Immature natural killer cell (primary cell): Measurements from ENCODE around the gene LCE3C. TPM values are rescaled to one million over a fixed set of nuclear protein-coding genes. Genes with fewer than 3 reads are reported as not detected.

Source experiments
- DNase-seq, 3 donors: peaks; one replicate each; pipeline ENCODE4 v3.0.0; 2022; ENCODE audit warnings: mixed read lengths in 1 of 3
- H3K27ac Mint-ChIP-seq, 6 donors: one replicate each; pipeline ENCODE4 v1.8.0; 2020; ENCODE audit warnings: mixed read lengths in 6 of 6, mild to moderate bottlenecking in 5 of 6, inconsistent platforms in 4 of 6, moderate library complexity in 3 of 6
- H3K27me3 Mint-ChIP-seq, 3 donors: one replicate each; pipeline ENCODE4 v1.8.0; 2020 to 2021; ENCODE audit warnings: low read depth in 3 of 3, mild to moderate bottlenecking in 3 of 3, mixed read lengths in 3 of 3, moderate library complexity in 3 of 3, inconsistent platforms in 1 of 3
- H3K36me3 Mint-ChIP-seq, 3 donors: one replicate each; pipeline ENCODE4 v1.8.0; 2020; ENCODE audit warnings: mixed read lengths in 3 of 3, inconsistent platforms in 2 of 3, mild to moderate bottlenecking in 2 of 3
- H3K4me1 Mint-ChIP-seq, 2 donors: one replicate each; pipeline ENCODE4 v1.8.0; 2020; ENCODE audit warnings: inconsistent platforms in 2 of 2, mild to moderate bottlenecking in 2 of 2, mixed read lengths in 2 of 2, moderate library complexity in 1 of 2
- H3K4me3 Mint-ChIP-seq, 5 donors: one replicate each; pipeline ENCODE4 v1.8.0; 2020; ENCODE audit warnings: mild to moderate bottlenecking in 5 of 5, mixed read lengths in 5 of 5, inconsistent platforms in 3 of 5, moderate library complexity in 3 of 5
- H3K9me3 Mint-ChIP-seq, 6 donors: one replicate each; pipeline ENCODE4 v1.8.0; 2020; ENCODE audit warnings: mild to moderate bottlenecking in 6 of 6, mixed read lengths in 6 of 6, inconsistent platforms in 4 of 6, moderate library complexity in 3 of 6
- polyA plus RNA-seq, 3 donors: library from polyadenylated mRNA; unstranded; fragments of 300-500 nt; fragmentation: Illumina TruSeq; gene quantifications; one replicate each; pipeline ENCODE4 v1.2.3, GENCODE V29; 2021

The LCE3C gene
- polyA plus RNA-seq, 3 donors from 2014 or later: not detected

DNA sequence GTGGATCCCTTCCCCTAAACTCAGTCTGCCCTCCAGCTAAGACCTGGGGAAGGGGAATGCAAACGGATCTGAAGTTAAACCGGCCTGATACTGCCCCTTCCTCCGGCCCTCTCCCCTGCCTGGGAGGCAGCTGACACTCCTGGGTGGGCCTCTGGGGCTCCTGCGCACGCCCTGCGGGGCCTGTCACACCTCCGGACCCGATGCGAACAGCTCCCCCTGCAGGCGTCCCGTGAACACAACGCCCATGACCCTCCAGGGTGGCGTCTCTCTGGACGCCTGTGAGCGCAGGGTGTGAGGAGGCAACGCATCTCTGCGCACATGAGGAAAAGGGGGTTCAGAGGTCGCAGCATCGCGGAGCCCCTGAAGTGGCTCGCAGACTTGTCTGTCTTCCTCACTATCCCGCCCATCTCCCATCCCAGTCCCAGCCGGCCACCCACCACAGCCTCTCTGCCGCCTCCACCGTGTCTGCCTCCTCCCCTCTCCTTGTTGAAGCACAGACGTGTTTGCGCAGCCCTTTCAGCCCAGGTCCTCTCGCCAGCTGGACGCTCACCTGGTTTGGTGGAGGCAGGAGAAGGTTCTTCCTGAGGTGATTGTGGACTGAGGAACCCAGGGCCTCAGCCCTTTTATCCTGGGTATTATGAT is 23.3 kb downstream of the LCE3C start:
- peaks cover 5 to 19% (median 11%) of the 10 kb centered on the region in 6 donors for H3K9me3 Mint-ChIP-seq
- peaks cover 4 to 5% (median 4%) of the 10 kb centered on the region in 3 donors for H3K36me3 Mint-ChIP-seq
- no peak overlapping the region for H3K4me3 Mint-ChIP-seq
- peaks cover 0 to 4% of the 10 kb centered on the region in 2 donors for H3K4me1 Mint-ChIP-seq
- H3K27me3 Mint-ChIP-seq: peaks cover 2 to 15% (median 6%) of the 10 kb centered on the region in 3 donors
- H3K27ac Mint-ChIP-seq: no peak overlapping the region
- DNase-seq: no peak

DNA sequence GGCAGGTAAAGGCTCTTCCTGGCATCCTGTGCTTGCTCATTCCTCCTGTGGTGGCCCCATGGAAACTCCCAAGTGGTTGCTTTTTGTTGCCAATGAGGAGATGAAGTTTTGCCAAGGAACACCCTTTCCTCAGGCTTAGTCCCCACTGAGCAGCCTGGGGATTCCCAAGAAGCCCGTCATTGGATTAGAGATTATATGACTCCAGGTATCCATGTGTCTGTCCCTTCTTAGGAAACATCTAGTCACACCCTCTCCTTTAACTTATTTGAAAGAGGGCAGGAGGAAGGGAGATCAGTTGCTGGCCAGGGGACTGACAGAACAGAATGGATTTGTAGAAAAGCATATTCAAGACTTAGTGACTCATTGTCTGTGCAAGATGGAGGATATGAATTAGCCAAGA is 26.7 kb downstream of the LCE3C start:
- Mint-ChIP-seq H3K27me3 (peaks cover 5 to 10% (median 6%) of the 10 kb centered on the region in 3 donors), H3K36me3 (no peaks in the 10 kb centered on the region), H3K4me1 (peaks cover 0 to 4% of the 10 kb centered on the region in 2 donors)

GRCh38 chr1:152630596-152630995 is 30.6 kb downstream of the LCE3C start:
- H3K9me3 Mint-ChIP-seq: peaks cover 0 to 2% (median 0%) of the 10 kb centered on the region in 6 donors
- no peak for DNase-seq
- no peak overlapping the region for H3K27ac Mint-ChIP-seq
- no peaks in the 10 kb centered on the region for H3K36me3 Mint-ChIP-seq
- H3K4me3 Mint-ChIP-seq: no peak overlapping the region
- H3K27me3 Mint-ChIP-seq: peaks cover 0 to 7% (median 5%) of the 10 kb centered on the region in 3 donors
- no peaks in the 10 kb centered on the region for H3K4me1 Mint-ChIP-seq

More for the DNA sequence above, 26.7 kb downstream of the LCE3C start:
- Mint-ChIP-seq H3K9me3 (peaks cover 0 to 2% (median 0%) of the 10 kb centered on the region in 6 donors), H3K4me3 (no peak overlapping the region), H3K27ac (no peak overlapping the region)
- no peak for DNase-seq

GRCh38 chr1:152640351-152640750 is 40.3 kb downstream of the LCE3C start:
- no peaks in the 10 kb centered on the region for H3K36me3 Mint-ChIP-seq
- no peak overlapping the region for H3K4me3 Mint-ChIP-seq
- H3K27ac Mint-ChIP-seq: no peak overlapping the region
- peaks cover 0 to 6% (median 0%) of the 10 kb centered on the region in 6 donors for H3K9me3 Mint-ChIP-seq
- H3K27me3 Mint-ChIP-seq: peaks cover 1 to 9% (median 3%) of the 10 kb centered on the region in 3 donors
- no peaks in the 10 kb centered on the region for H3K4me1 Mint-ChIP-seq
- no peak for DNase-seq

DNA sequence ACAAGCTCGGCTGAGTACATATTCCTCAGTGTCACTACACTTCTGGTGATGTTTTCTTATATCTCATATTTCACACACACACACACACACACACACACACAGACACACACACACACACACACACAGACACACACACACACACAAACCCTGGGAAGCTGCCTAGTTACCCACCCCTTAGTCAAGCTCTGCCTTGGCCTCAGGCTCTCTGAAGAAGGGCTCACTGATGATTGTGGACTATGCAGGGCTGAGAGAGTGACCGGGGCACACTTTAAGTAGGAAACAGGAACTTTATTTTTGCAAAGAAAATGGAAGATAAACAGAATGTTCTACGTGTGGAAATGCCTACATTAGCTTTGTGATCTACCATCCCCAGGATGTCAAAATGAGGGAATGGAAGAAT is 43.9 kb downstream of the LCE3C start:
- Mint-ChIP-seq H3K4me3 (no peak overlapping the region), H3K27ac (no peak overlapping the region)

DNA sequence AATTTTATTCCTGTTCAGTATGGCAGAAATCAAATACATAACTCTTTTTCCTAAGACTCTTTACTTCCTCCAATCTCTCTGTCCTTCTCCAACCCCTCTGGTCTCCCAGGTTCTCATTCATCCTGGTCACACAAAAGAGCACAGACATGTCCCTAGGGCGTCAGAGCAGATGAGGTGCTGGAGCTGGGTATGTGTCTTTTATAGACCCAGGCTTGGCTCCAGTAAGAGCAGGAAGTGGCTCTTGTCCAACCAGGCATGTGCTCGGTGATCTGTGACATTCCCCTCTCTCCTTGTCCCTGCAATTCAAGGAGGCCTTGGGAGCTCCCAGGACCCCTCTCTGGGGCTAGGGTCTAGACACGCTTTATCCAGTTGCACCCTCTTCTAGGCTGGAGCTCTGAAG is 45.1 kb downstream of the LCE3C start:
- H3K4me3 Mint-ChIP-seq: no peak overlapping the region
- peaks cover 0 to 4% (median 0%) of the 10 kb centered on the region in 6 donors for H3K9me3 Mint-ChIP-seq
- DNase-seq: no peak
- no peak overlapping the region for H3K27ac Mint-ChIP-seq
- no peaks in the 10 kb centered on the region for H3K36me3 Mint-ChIP-seq
- no peaks in the 10 kb centered on the region for H3K4me1 Mint-ChIP-seq
- peaks cover 0 to 6% (median 1%) of the 10 kb centered on the region in 3 donors for H3K27me3 Mint-ChIP-seq

More for the DNA sequence above, 43.9 kb downstream of the LCE3C start:
- Mint-ChIP-seq H3K27me3 (peaks cover 1 to 6% (median 3%) of the 10 kb centered on the region in 3 donors), H3K4me1 (no peaks in the 10 kb centered on the region), H3K9me3 (peaks cover 0 to 6% (median 0%) of the 10 kb centered on the region in 6 donors), H3K36me3 (no peaks in the 10 kb centered on the region)
- DNase-seq: no peak

GRCh38 chr1:152646656-152647055 is 46.6 kb downstream of the LCE3C start:
- Mint-ChIP-seq H3K4me3 (no peak overlapping the region), H3K4me1 (no peaks in the 10 kb centered on the region), H3K27ac (no peak overlapping the region), H3K9me3 (peaks cover 0 to 2% (median 0%) of the 10 kb centered on the region in 6 donors), H3K27me3 (peaks cover 0 to 6% (median 1%) of the 10 kb centered on the region in 3 donors), H3K36me3 (no peaks in the 10 kb centered on the region)
- no peak for DNase-seq

Other genes with a start within 250 kb of the LCE3C start
- not detected for gene FLG2, start 240.2 kb upstream of the LCE3C start, polyA plus RNA-seq
- gene CRNN, start 186.0 kb upstream of the LCE3C start, polyA plus RNA-seq: not detected
- not detected for gene LCE5A, start 89.4 kb upstream of the LCE3C start, polyA plus RNA-seq
- gene CRCT1, start 85.8 kb upstream of the LCE3C start, polyA plus RNA-seq: not detected
- gene LCE3E, start 33.5 kb upstream of the LCE3C start, polyA plus RNA-seq: not detected
- not detected for gene LCE3D, start 19.7 kb upstream of the LCE3C start, polyA plus RNA-seq
- not detected for gene LCE3B, start 13.6 kb downstream of the LCE3C start, polyA plus RNA-seq
- gene LCE3A, start 22.9 kb downstream of the LCE3C start, polyA plus RNA-seq: not detected
- gene LCE2D, start 63.1 kb downstream of the LCE3C start, polyA plus RNA-seq: not detected
- not detected for gene LCE2C, start 75.0 kb downstream of the LCE3C start, polyA plus RNA-seq
- gene LCE2B, start 85.9 kb downstream of the LCE3C start, polyA plus RNA-seq: not detected
- not detected for gene LCE2A, start 98.1 kb downstream of the LCE3C start, polyA plus RNA-seq
- gene LCE4A, start 107.9 kb downstream of the LCE3C start, polyA plus RNA-seq: not detected
- not detected for gene KPRP, start 157.8 kb downstream of the LCE3C start, polyA plus RNA-seq
- gene LCE1F, start 174.9 kb downstream of the LCE3C start, polyA plus RNA-seq: not detected
- not detected for gene LCE1E, start 186.0 kb downstream of the LCE3C start, polyA plus RNA-seq
- not detected for gene LCE1D, start 196.5 kb downstream of the LCE3C start, polyA plus RNA-seq
- gene LCE1C, start 206.4 kb downstream of the LCE3C start, polyA plus RNA-seq: not detected
- not detected for gene LCE1B, start 211.7 kb downstream of the LCE3C start, polyA plus RNA-seq
- gene LCE1A, start 227.2 kb downstream of the LCE3C start, polyA plus RNA-seq: not detected
- not detected for gene LCE6A, start 242.6 kb downstream of the LCE3C start, polyA plus RNA-seq